Uterus (tissue), 4 donors: ENCODE measurements around the gene CDAN1. TPM values are rescaled to one million over a fixed set of nuclear protein-coding genes. Genes with fewer than 3 reads are reported as not detected.

Experiments
- DNase-seq, 2 donors: peaks; one replicate each; pipeline ENCODE4 v3.0.0-alpha.2; 2019 to 2020
- H3K27ac ChIP-seq, 2 donors: fragments of 200-600 bp; sonication (generic); 1 replicate in 1 of 2; 2 replicates in 1 of 2; pipeline ENCODE4 v1.5.1; 2016 to 2018
- H3K27me3 ChIP-seq, 2 donors: fragments of 200-600 bp; sonication (generic); one replicate each; pipeline ENCODE4 v1.5.1; 2018 to 2019; ENCODE audit warnings: control low read depth in 1 of 2
- H3K36me3 ChIP-seq, 2 donors: fragments of 200-600 bp; sonication (generic); one replicate each; pipeline ENCODE4 v1.5.1; 2019; ENCODE audit warnings: control low read depth in 1 of 2
- H3K4me1 ChIP-seq, 2 donors: fragments of 200-600 bp; sonication (generic); one replicate each; pipeline ENCODE4 v1.5.1; 2018 to 2019; ENCODE audit warnings: control low read depth in 1 of 2
- H3K4me3 ChIP-seq, 2 donors: fragments of 200-600 bp; sonication (generic); 1 replicate in 1 of 2; 2 replicates in 1 of 2; pipeline ENCODE4 v1.5.1; 2018 to 2019; ENCODE audit warnings: mild to moderate bottlenecking in 1 of 2
- H3K9me3 ChIP-seq, 2 donors: fragments of 200-600 bp; sonication (generic); one replicate each; pipeline ENCODE4 v1.5.1; 2019; ENCODE audit warnings: control low read depth in 1 of 2
- CTCF ChIP-seq, 4 experiments: fragments of 200-600 bp in 2 of 4; fragments of 450-650 bp in 2 of 4; sonication (generic) in 2 of 4; IDR thresholded peaks; one replicate each; pipeline ENCODE4 v1.5.1; 2016 to 2019; ENCODE audit warnings: antibody characterized with exemption in 4 of 4, mild to moderate bottlenecking in 2 of 4, moderate library complexity in 1 of 4
- POLR2A ChIP-seq, 2 donors: fragments of 450-650 bp; IDR thresholded peaks; one replicate each; pipeline ENCODE4 v1.6.1; 2016; ENCODE audit warnings: antibody characterized with exemption in 2 of 2, mild to moderate bottlenecking in 1 of 2, moderate library complexity in 1 of 2
- intact Hi-C: fragments of 100-400 bp; cut with DNase I; formaldehyde crosslinking; loops from one replicate; pipeline ENCODE4 v1.15.1; 2023; ENCODE audit warnings: low total_unique reads
- total RNA-seq, 4 donors: library from RNA; depleted of rRNA in 3 of 4; stranded (reverse); fragments of >200 nt in 3 of 4; gene quantifications; one replicate each; pipeline versions ENCODE4 v1.1.0 to v1.2.4, GENCODE V29; 2014 to 2023
- donor health status: DM: yes; HTN: yes; CAD: no.

The CDAN1 gene
- total RNA-seq, 4 donors from 2014 or later: 11.3 to 31.2 (median 19.5) TPM

- Histone ChIP-seq H3K4me1 (peaks cover 0 to 4% of the 10 kb centered on the region in 2 donors), H3K4me3 (no peak overlapping the region), H3K36me3 (no peaks in the 10 kb centered on the region), H3K27ac (no peak overlapping the region), H3K27me3 (no peaks in the 10 kb centered on the region), H3K9me3 (no peaks in the 10 kb centered on the region)
- intact Hi-C loops: loop anchor here (10.0 kb wide), 1 partner anchor 192 kb away; the partner anchor contains the start of gene TTBK2
- no peak for DNase-seq
- TF ChIP-seq POLR2A (IDR thresholded peaks at IDR 0.05) (no peak), CTCF (IDR thresholded peaks at IDR 0.05) (no peak)
Observed at GRCh38 chr15:42733027-42733426, 3.9 kb downstream of the CDAN1 start.

GRCh38 chr15:42732095-42732827, 4.7 kb downstream of the CDAN1 start:
- intact Hi-C loops: loop anchor here (10.0 kb wide), 1 partner anchor 193 kb away; the partner anchor contains the start of gene TTBK2
- Histone ChIP-seq H3K4me1 (no peaks in the 10 kb centered on the region), H3K36me3 (no peaks in the 10 kb centered on the region)

GRCh38 chr15:42731461-42731860, 5.5 kb downstream of the CDAN1 start:
- Histone ChIP-seq H3K27me3 (no peaks in the 10 kb centered on the region), H3K4me3 (no peak overlapping the region), H3K4me1 (no peaks in the 10 kb centered on the region), H3K36me3 (no peaks in the 10 kb centered on the region), H3K9me3 (no peaks in the 10 kb centered on the region), H3K27ac (no peak overlapping the region)
- intact Hi-C loops: loop anchor here (10.0 kb wide), 1 partner anchor 193 kb away; the partner anchor contains the start of gene TTBK2
- TF ChIP-seq POLR2A (IDR thresholded peaks at IDR 0.05) (no peak), CTCF (IDR thresholded peaks at IDR 0.05) (no peak)
- DNase-seq: no peak

More at GRCh38 chr15:42732095-42732827, 4.7 kb downstream of the CDAN1 start:
- Histone ChIP-seq H3K9me3 (no peaks in the 10 kb centered on the region), H3K27ac (no peak overlapping the region), H3K27me3 (no peaks in the 10 kb centered on the region), H3K4me3 (no peak overlapping the region)
- no peak for TF ChIP-seq CTCF (IDR thresholded peaks at IDR 0.05)
- no peak for TF ChIP-seq POLR2A (IDR thresholded peaks at IDR 0.05)
- DNase-seq: no peak

- Histone ChIP-seq H3K4me1 (no peaks in the 10 kb centered on the region), H3K27me3 (no peaks in the 10 kb centered on the region), H3K4me3 (no peak overlapping the region), H3K36me3 (no peaks in the 10 kb centered on the region), H3K9me3 (no peaks in the 10 kb centered on the region), H3K27ac (no peak overlapping the region)
- intact Hi-C loops: loop anchor here (10.0 kb wide), 1 partner anchor 194 kb away; the partner anchor contains the start of gene TTBK2
- TF ChIP-seq POLR2A (IDR thresholded peaks at IDR 0.05) (no peak), CTCF (IDR thresholded peaks at IDR 0.05) (no peak)
- no peak for DNase-seq
Observed at GRCh38 chr15:42730536-42730935, 6.4 kb downstream of the CDAN1 start.

- H3K9me3 ChIP-seq: no peaks in the 10 kb centered on the region
- H3K27ac ChIP-seq: no peak overlapping the region
- no peak for DNase-seq
- no peaks in the 10 kb centered on the region for H3K4me1 ChIP-seq
- H3K36me3 ChIP-seq: no peaks in the 10 kb centered on the region
- TF ChIP-seq CTCF (IDR thresholded peaks at IDR 0.05): no peak
- TF ChIP-seq POLR2A (IDR thresholded peaks at IDR 0.05): no peak
- intact Hi-C loops: loop anchor here (10.0 kb wide), 1 partner anchor 195 kb away; the partner anchor contains the start of gene TTBK2
- H3K27me3 ChIP-seq: no peaks in the 10 kb centered on the region
- H3K4me3 ChIP-seq: no peak overlapping the region
Observed at GRCh38 chr15:42730135-42730534, 6.8 kb downstream of the CDAN1 start.
